ENCODE measurements around the gene GSG1L. TPM values are rescaled to one million over a fixed set of nuclear protein-coding genes. Genes with fewer than 3 reads are reported as not detected.

The GSG1L gene
- total RNA-seq, 1 donor from 2014 or later, result not detected

- no peak for TF ChIP-seq CTCF (conservative IDR thresholded peaks at IDR 0.05; ENCODE audit: low read depth, low read length)
- DNase-seq (ENCODE audit: low read depth), result no peak
- H3K4me3 ChIP-seq (ENCODE audit: low read depth, low read length), result no peak overlapping the region
Observed at GRCh38 chr16:27818246-27818645, 245.3 kb downstream of the GSG1L start.

- no peak overlapping the region for H3K4me3 ChIP-seq (ENCODE audit: low read depth, low read length)
- no peak for TF ChIP-seq CTCF (conservative IDR thresholded peaks at IDR 0.05; ENCODE audit: low read depth, low read length)
- no peak for DNase-seq (ENCODE audit: low read depth)
Observed at GRCh38 chr16:27817038-27817437, 246.5 kb downstream of the GSG1L start.

GRCh38 chr16:27816561-27816960 lies 247.0 kb downstream of the GSG1L start:
- no peak for TF ChIP-seq CTCF (conservative IDR thresholded peaks at IDR 0.05; ENCODE audit: low read depth, low read length)
- H3K4me3 ChIP-seq (ENCODE audit: low read depth, low read length), result no peak overlapping the region

GRCh38 chr16:27813591-27813990 lies 249.9 kb downstream of the GSG1L start:
- TF ChIP-seq CTCF (conservative IDR thresholded peaks at IDR 0.05; ENCODE audit: low read depth, low read length), result no peak
- no peak for DNase-seq (ENCODE audit: low read depth)
- H3K4me3 ChIP-seq (ENCODE audit: low read depth, low read length), result no peak overlapping the region

More at GRCh38 chr16:27816561-27816960, 247.0 kb downstream of the GSG1L start:
- no peak for DNase-seq (ENCODE audit: low read depth)

- no peak overlapping the region for H3K4me3 ChIP-seq (ENCODE audit: low read depth, low read length)
- DNase-seq (ENCODE audit: low read depth), result no peak
- no peak for TF ChIP-seq CTCF (conservative IDR thresholded peaks at IDR 0.05; ENCODE audit: low read depth, low read length)
Observed at GRCh38 chr16:27811881-27812280, 251.6 kb downstream of the GSG1L start.

- no peak for TF ChIP-seq CTCF (conservative IDR thresholded peaks at IDR 0.05; ENCODE audit: low read depth, low read length)
- DNase-seq (ENCODE audit: low read depth), result no peak
- H3K4me3 ChIP-seq (ENCODE audit: low read depth, low read length), result no peak overlapping the region
Observed at GRCh38 chr16:27806986-27807385, 256.5 kb downstream of the GSG1L start.

- DNase-seq (ENCODE audit: low read depth), result no peak
- no peak for TF ChIP-seq CTCF (conservative IDR thresholded peaks at IDR 0.05; ENCODE audit: low read depth, low read length)
- no peak overlapping the region for H3K4me3 ChIP-seq (ENCODE audit: low read depth, low read length)
Observed at GRCh38 chr16:27806388-27806787, 257.1 kb downstream of the GSG1L start.

Measured in epithelial cell of proximal tubule (primary cell).